ENCODE measurements around the gene HSD17B3.

GRCh38 chr9:96343515-96344360 is 41.8 kb upstream of the HSD17B3 start:
- TF ChIP-seq CTCF (conservative IDR thresholded peaks at IDR 0.05; ENCODE audit: low read depth in 2 of 2) (no peak), STAT1 (IDR thresholded peaks at IDR 0.05; ENCODE audit: unreplicated experiment) (no peak), POLR2AphosphoS5 (IDR thresholded peaks at IDR 0.05; ENCODE audit: low read depth) (no peak), ZNF331 (CRISPR knock-in tag; IDR thresholded peaks at IDR 0.05; ENCODE audit: low read depth) (no peak), REST (IDR thresholded peaks at IDR 0.05; ENCODE audit: unreplicated experiment) (no peak), EZH2 (IDR thresholded peaks at IDR 0.05; ENCODE audit: low read depth, unreplicated experiment) (no peak), JUNB (IDR thresholded peaks at IDR 0.05; ENCODE audit: unreplicated experiment) (no peak), ETS1 (IDR thresholded peaks at IDR 0.05) (no peak)

Data from GM23338 (cell line).